ENCODE results near the gene RNASEH2A. TPM values are rescaled to one million over a fixed set of nuclear protein-coding genes. Genes with fewer than 3 reads are reported as not detected.
A peak's percentile ranks its signal among the peaks of the same experiment; 100 is the strongest.
"Not testable (repeated sequence)": the region's sequence is repeated elsewhere in the genome, so short reads cannot be mapped to it uniquely, and the experiment has no call there.

Gene RNASEH2A
- total and polyA plus RNA-seq, 4 experiments from 2014 or later, result 10.5 to 23.5 (median 14.7) TPM

- H3K4me1 Mint-ChIP-seq, result peaks cover 18 to 34% (median 22%) of the 10 kb centered on the region in 4 donors
- no peak overlapping the region for H3K27ac Mint-ChIP-seq
- peaks cover 0 to 3% of the 10 kb centered on the region in 2 donors for H3K36me3 Mint-ChIP-seq
- Histone ChIP-seq H3K27me3 (ENCODE audit: insufficient read depth, low read length) (peaks cover 43% of the 10 kb centered on the region), H3K4me1 (ENCODE audit: insufficient read depth, low read length) (peaks cover 33% of the 10 kb centered on the region), H3K4me3 (ENCODE audit: low read length in 2 of 2) (no peak overlapping the region), H3K36me3 (ENCODE audit: insufficient read depth, low read length) (no peaks in the 10 kb centered on the region), H3K27ac (ENCODE audit: low read depth, low read length) (no peak overlapping the region), H3K9me3 (ENCODE audit: control insufficient read depth in 1 of 2, low read length in 2 of 2) (no peaks in the 10 kb centered on the region)
- ChIA-PET CTCF (ENCODE audit: partially characterized antibody) (no interaction called here), POLR2A (ENCODE audit: partially characterized antibody) (no interaction called here)
- DNase-seq, result no peak
- H3K4me3 Mint-ChIP-seq, result no peak overlapping the region
- peaks cover 0 to 4% (median under 1%) of the 10 kb centered on the region in 8 donors for H3K9me3 Mint-ChIP-seq
- H3K27me3 Mint-ChIP-seq, result peaks cover 52 to 53% of the 10 kb centered on the region in 2 donors
- intact Hi-C loops (cut with micrococcal nuclease), result no loop called here
These were observed 36.1 kb downstream of the RNASEH2A start for GRCh38 chr19:12842511-12842910.

GRCh38 chr19:12843328-12843727 lies 36.9 kb downstream of the RNASEH2A start:
- Mint-ChIP-seq H3K36me3 (peaks cover 0 to 3% of the 10 kb centered on the region in 2 donors), H3K4me3 (no peak overlapping the region), H3K27ac (no peak overlapping the region), H3K9me3 (peaks cover 0 to 4% (median under 1%) of the 10 kb centered on the region in 8 donors), H3K4me1 (peaks cover 18 to 29% (median 20%) of the 10 kb centered on the region in 4 donors), H3K27me3 (peaks cover 48% of the 10 kb centered on the region in 2 donors)
- ChIA-PET POLR2A (ENCODE audit: partially characterized antibody) (no interaction called here), CTCF (ENCODE audit: partially characterized antibody) (no interaction called here)
- H3K27ac ChIP-seq (ENCODE audit: low read depth, low read length), result no peak overlapping the region
- no peaks in the 10 kb centered on the region for H3K9me3 ChIP-seq (ENCODE audit: control insufficient read depth in 1 of 2, low read length in 2 of 2)
- H3K36me3 ChIP-seq (ENCODE audit: insufficient read depth, low read length), result no peaks in the 10 kb centered on the region
- H3K4me1 ChIP-seq (ENCODE audit: insufficient read depth, low read length), result peaks cover 33% of the 10 kb centered on the region
- intact Hi-C loops (cut with micrococcal nuclease), result no loop called here
- no peak overlapping the region for H3K4me3 ChIP-seq (ENCODE audit: low read length in 2 of 2)
- DNase-seq, result no peak
- peaks cover 36% of the 10 kb centered on the region for H3K27me3 ChIP-seq (ENCODE audit: insufficient read depth, low read length)

GRCh38 chr19:12843999-12844732 lies 37.8 kb downstream of the RNASEH2A start:
- Histone ChIP-seq H3K27ac (ENCODE audit: low read depth, low read length) (no peak overlapping the region), H3K4me1 (ENCODE audit: insufficient read depth, low read length) (peaks cover 25% of the 10 kb centered on the region), H3K27me3 (ENCODE audit: insufficient read depth, low read length) (peaks cover 32% of the 10 kb centered on the region), H3K36me3 (ENCODE audit: insufficient read depth, low read length) (no peaks in the 10 kb centered on the region), H3K9me3 (ENCODE audit: control insufficient read depth in 1 of 2, low read length in 2 of 2) (no peaks in the 10 kb centered on the region), H3K4me3 (ENCODE audit: low read length in 2 of 2) (no peak overlapping the region)
- no peak for DNase-seq
- H3K9me3 Mint-ChIP-seq, result peaks cover 0 to 4% (median under 1%) of the 10 kb centered on the region in 8 donors
- no peak overlapping the region for H3K4me3 Mint-ChIP-seq
- CTCF ChIA-PET (ENCODE audit: partially characterized antibody), result interaction anchor here (1.9 to 8.2 kb wide), 2 partner anchors 80 to 87 kb away, joined by 5 to 200 read pairs; no protein-coding TSS in a partner anchor
- intact Hi-C loops (cut with micrococcal nuclease), result no loop called here
- peaks cover 0 to 3% of the 10 kb centered on the region in 2 donors for H3K36me3 Mint-ChIP-seq
- no peak overlapping the region for H3K27ac Mint-ChIP-seq
- H3K27me3 Mint-ChIP-seq, result peaks cover 43 to 46% of the 10 kb centered on the region in 2 donors
- POLR2A ChIA-PET (ENCODE audit: partially characterized antibody), result no interaction called here
- H3K4me1 Mint-ChIP-seq, result peaks cover 17 to 25% (median 18%) of the 10 kb centered on the region in 4 donors

GRCh38 chr19:12846613-12847012 lies 40.2 kb downstream of the RNASEH2A start:
- POLR2A ChIA-PET (ENCODE audit: partially characterized antibody), result interaction anchor here (0.7 to 1.3 kb wide), 2 partner anchors 32 to 81 kb away, joined by 3 to 4 read pairs; no protein-coding TSS in a partner anchor
- not testable (repeated sequence) for H3K27ac Mint-ChIP-seq; DNase-seq; H3K36me3 Mint-ChIP-seq; H3K9me3 Mint-ChIP-seq; H3K9me3 ChIP-seq (ENCODE audit: control insufficient read depth in 1 of 2, low read length in 2 of 2); H3K27me3 ChIP-seq (ENCODE audit: insufficient read depth, low read length); H3K4me3 ChIP-seq (ENCODE audit: low read length in 2 of 2); H3K4me1 ChIP-seq (ENCODE audit: insufficient read depth, low read length); H3K27ac ChIP-seq (ENCODE audit: low read depth, low read length); H3K36me3 ChIP-seq (ENCODE audit: insufficient read depth, low read length); H3K4me1 Mint-ChIP-seq; H3K4me3 Mint-ChIP-seq
- intact Hi-C loops (cut with micrococcal nuclease), result loop anchor here (1.0 to 5.0 kb wide), 4 partner anchors 49 to 129 kb away; no protein-coding TSS in a partner anchor
- peaks cover 21 to 24% of the 10 kb centered on the region in 2 donors for H3K27me3 Mint-ChIP-seq
- CTCF ChIA-PET (ENCODE audit: partially characterized antibody), result interaction anchor here (0.6 to 8.2 kb wide), 37 partner anchors 8 to 288 kb away, joined by 3 to 200 read pairs (median 7); partner anchors contain the start of genes DNASE2, FARSA, RNASEH2A and THSD8

GRCh38 chr19:12847159-12848139 lies 41.1 kb downstream of the RNASEH2A start:
- peak overlapping the region in 3 of 8 donors; percentile 43 to 57 (median 57) for H3K4me3 Mint-ChIP-seq
- Histone ChIP-seq H3K27me3 (ENCODE audit: insufficient read depth, low read length) (peaks cover 5% of the 10 kb centered on the region), H3K9me3 (ENCODE audit: control insufficient read depth in 1 of 2, low read length in 2 of 2) (no peaks in the 10 kb centered on the region), H3K4me3 (ENCODE audit: low read length in 2 of 2) (no peak overlapping the region), H3K4me1 (ENCODE audit: insufficient read depth, low read length) (peaks cover 9% of the 10 kb centered on the region), H3K36me3 (ENCODE audit: insufficient read depth, low read length) (no peaks in the 10 kb centered on the region), H3K27ac (ENCODE audit: low read depth, low read length) (no peak overlapping the region)
- peaks cover 0 to 1% (median 0%) of the 10 kb centered on the region in 8 donors for H3K9me3 Mint-ChIP-seq
- ChIA-PET POLR2A (ENCODE audit: partially characterized antibody) (interaction anchor here (0.6 to 1.3 kb wide), 7 partner anchors 55 to 354 kb away, joined by 3 to 4 read pairs (median 4); partner anchors contain the start of gene JUNB), CTCF (ENCODE audit: partially characterized antibody) (interaction anchor here (0.6 to 8.2 kb wide), 57 partner anchors 8 to 1049 kb away, joined by 3 to 200 read pairs (median 5); partner anchors contain the start of genes DNASE2, FARSA, GCDH and GET3)
- intact Hi-C loops (cut with micrococcal nuclease), result loop anchor here (1.0 to 5.0 kb wide), 4 partner anchors 50 to 130 kb away; no protein-coding TSS in a partner anchor
- no peak overlapping the region for H3K27ac Mint-ChIP-seq
- H3K4me1 Mint-ChIP-seq, result peaks cover 0 to 4% (median 0%) of the 10 kb centered on the region in 4 donors
- peak; percentile 70 to 80 (median 73) for DNase-seq
- no peaks in the 10 kb centered on the region for H3K36me3 Mint-ChIP-seq
- peaks cover 17 to 19% of the 10 kb centered on the region in 2 donors for H3K27me3 Mint-ChIP-seq

- Mint-ChIP-seq H3K27me3 (peaks cover 0 to 7% of the 10 kb centered on the region in 2 donors), H3K4me3 (no peak overlapping the region), H3K4me1 (no peaks in the 10 kb centered on the region), H3K9me3 (peaks cover 0 to 19% (median 9%) of the 10 kb centered on the region in 8 donors), H3K27ac (no peak overlapping the region), H3K36me3 (no peaks in the 10 kb centered on the region)
- intact Hi-C loops (cut with micrococcal nuclease), result no loop called here
- no peak for DNase-seq
- Histone ChIP-seq H3K27me3 (ENCODE audit: insufficient read depth, low read length) (no peaks in the 10 kb centered on the region), H3K27ac (ENCODE audit: low read depth, low read length) (no peak overlapping the region), H3K36me3 (ENCODE audit: insufficient read depth, low read length) (no peaks in the 10 kb centered on the region), H3K9me3 (ENCODE audit: control insufficient read depth in 1 of 2, low read length in 2 of 2) (no peaks in the 10 kb centered on the region), H3K4me3 (ENCODE audit: low read length in 2 of 2) (no peak overlapping the region), H3K4me1 (ENCODE audit: insufficient read depth, low read length) (no peaks in the 10 kb centered on the region)
- ChIA-PET CTCF (ENCODE audit: partially characterized antibody) (interaction anchor here (1.5 kb wide), 1 partner anchor 9 kb away, joined by 7 read pairs; no protein-coding TSS in a partner anchor), POLR2A (ENCODE audit: partially characterized antibody) (no interaction called here)
These were observed 50.3 kb downstream of the RNASEH2A start for GRCh38 chr19:12856653-12857052.

Measured in CD4-positive, alpha-beta memory T cell (primary cell).